Stomach (tissue), 4 donors: Measurements from ENCODE around the gene LRIG1.

Source experiments
- CTCF ChIP-seq, 7 experiments: fragments of 450-650 bp in 4 of 7; fragments of 200-600 bp in 3 of 7; sonication (generic) in 3 of 7; IDR thresholded peaks; one replicate each; pipeline ENCODE4 v1.5.1; 2016 to 2019; ENCODE audit warnings: antibody characterized with exemption in 7 of 7, control low read depth in 2 of 7, mild to moderate bottlenecking in 1 of 7
- EP300 ChIP-seq: sonication (generic); formaldehyde crosslinking; IDR thresholded peaks from one replicate; pipeline ENCODE4 v1.6.1; 2017; ENCODE audit warnings: antibody characterized with exemption
- POLR2A ChIP-seq, 4 donors: fragments of 450-650 bp; IDR thresholded peaks; one replicate each; pipeline ENCODE4 v1.6.1; 2016; ENCODE audit warnings: antibody characterized with exemption in 4 of 4, control low read depth in 2 of 4, mild to moderate bottlenecking in 1 of 4, moderate library complexity in 1 of 4

DNA sequence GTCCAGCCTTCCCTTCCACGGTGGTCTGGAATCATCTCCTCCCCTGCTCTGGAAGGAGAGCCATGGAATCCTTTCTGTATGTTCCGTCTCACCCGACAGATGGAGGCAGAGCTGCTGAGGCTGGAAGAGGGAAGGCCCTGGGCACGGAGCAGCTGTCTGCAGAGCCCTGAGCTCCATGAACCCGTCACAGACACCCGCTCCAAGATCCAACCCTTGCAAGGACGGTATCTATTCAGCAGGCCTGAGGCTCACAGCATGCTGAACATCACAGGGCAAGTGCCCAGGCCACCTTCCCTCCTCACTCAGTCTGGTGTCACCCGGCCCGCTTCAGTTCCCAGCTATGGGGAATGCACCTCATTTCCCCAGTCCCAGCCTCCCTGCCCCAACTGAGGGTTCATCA, 103.9 kb downstream of the LRIG1 start:
- TF ChIP-seq CTCF (IDR thresholded peaks at IDR 0.05) (no peak), EP300 (no peak), POLR2A (IDR thresholded peaks at IDR 0.05) (no peak)
